Mesendoderm (in vitro differentiated cells): ENCODE data around the gene FAAP20.

Experiments
- DNase-seq: peaks from one replicate; pipeline ENCODE4 v3.0.0; 2013
- H2AK5ac ChIP-seq: 2 replicates; pipeline ENCODE4 v1.6.1; 2013; ENCODE audit warnings: low read length, inconsistent platforms
- H2BK120ac ChIP-seq: 2 replicates; pipeline ENCODE4 v1.6.1; 2013; ENCODE audit warnings: low read depth, mild to moderate bottlenecking, low read length, moderate library complexity, mixed read lengths
- H2BK15ac ChIP-seq: replicated peaks from 2 replicates; pipeline ENCODE4 v1.6.1; 2013; ENCODE audit warnings: low read depth, mild to moderate bottlenecking, moderate library complexity
- H2BK5ac ChIP-seq: 2 replicates; pipeline ENCODE4 v1.6.1; 2013; ENCODE audit warnings: low read length, inconsistent platforms
- H3K18ac ChIP-seq: 2 replicates; pipeline ENCODE4 v1.6.1; 2013; ENCODE audit warnings: mild to moderate bottlenecking, low read length, mixed read lengths
- H3K23ac ChIP-seq: one replicate; pipeline ENCODE4 v1.6.1; 2013; ENCODE audit warnings: low read length
- H3K27ac ChIP-seq: 2 replicates; pipeline ENCODE4 v1.5.1; 2013; ENCODE audit warnings: low read depth, mild to moderate bottlenecking, inconsistent platforms, low read length, moderate library complexity
- H3K27me3 ChIP-seq: 2 replicates; pipeline ENCODE4 v1.6.1; 2013; ENCODE audit warnings: low read length, control low read depth, mild to moderate bottlenecking, inconsistent platforms; ENCODE audit not compliant: insufficient read depth, poor library complexity
- H3K36me3 ChIP-seq: 2 replicates; pipeline ENCODE4 v1.6.1; 2013; ENCODE audit warnings: low read length, inconsistent platforms; ENCODE audit not compliant: control insufficient read depth, insufficient read depth
- H3K4ac ChIP-seq: one replicate; pipeline ENCODE4 v1.6.1; 2013; ENCODE audit warnings: low read depth, mild to moderate bottlenecking, low read length, moderate library complexity
- H3K4me1 ChIP-seq: 2 replicates; pipeline ENCODE4 v1.6.1; 2013; ENCODE audit warnings: low read depth, low read length, inconsistent platforms; ENCODE audit not compliant: control insufficient read depth
- H3K4me2 ChIP-seq: 2 replicates; pipeline ENCODE4 v1.6.1; 2013; ENCODE audit warnings: low read length
- H3K4me3 ChIP-seq: 2 replicates; pipeline ENCODE4 v1.5.1; 2013; ENCODE audit warnings: mild to moderate bottlenecking, low read length
- H3K56ac ChIP-seq: one replicate; pipeline ENCODE4 v1.6.1; 2013; ENCODE audit warnings: low read length
- H3K79me1 ChIP-seq: 2 replicates; pipeline ENCODE4 v1.6.1; 2013; ENCODE audit warnings: low read length, inconsistent platforms
- H3K79me2 ChIP-seq: 2 replicates; pipeline ENCODE4 v1.6.1; 2013; ENCODE audit warnings: mild to moderate bottlenecking, low read length; ENCODE audit not compliant: control insufficient read depth, insufficient read depth
- H3K9ac ChIP-seq: 2 replicates; pipeline ENCODE4 v1.6.1; 2013; ENCODE audit warnings: low read length, inconsistent platforms
- H4K5ac ChIP-seq: one replicate; pipeline ENCODE4 v1.6.1; 2013; ENCODE audit warnings: low read length
- H4K8ac ChIP-seq: one replicate; pipeline ENCODE4 v1.6.1; 2013; ENCODE audit warnings: low read depth, mild to moderate bottlenecking, control low read depth, low read length, moderate library complexity
- WGBS: extraction: QIAGEN DNeasy Blood & Tissue Kit; methylation state at CpG from one replicate; pipeline ENCODE4 v1.1.7; 2013; ENCODE audit warnings: low lambda C conversion rate, missing lambda C conversion rate; ENCODE audit not compliant: insufficient coverage; ENCODE audit errors: extremely low coverage; 5-methylcytosine and 5-hydroxymethylcytosine counted together

Gene FAAP20

GRCh38 chr1:2176615-2177014 is 18.0 kb downstream of the FAAP20 start:
- H2BK15ac ChIP-seq = no peak overlapping the region
- H3K4me3 ChIP-seq = no peak overlapping the region
- H2BK5ac ChIP-seq = no peak overlapping the region
- H4K8ac ChIP-seq = no peak overlapping the region
- H3K9ac ChIP-seq = no peak overlapping the region
- no CpG with 5 or more reads among the region's 10 CpGs for WGBS
- no peak overlapping the region for H2AK5ac ChIP-seq
- DNase-seq = no peak
- H3K4me2 ChIP-seq = no peak overlapping the region
- no peaks in the 10 kb centered on the region for H3K27me3 ChIP-seq
- peaks cover 5% of the 10 kb centered on the region for H3K36me3 ChIP-seq
- H2BK120ac ChIP-seq = no peak overlapping the region
- no peak overlapping the region for H3K23ac ChIP-seq
- no peak overlapping the region for H3K4ac ChIP-seq
- H4K5ac ChIP-seq = no peak overlapping the region
- H3K4me1 ChIP-seq = no peaks in the 10 kb centered on the region
- no peak overlapping the region for H3K56ac ChIP-seq
- H3K79me2 ChIP-seq = no peaks in the 10 kb centered on the region
- H3K27ac ChIP-seq = no peak overlapping the region
- H3K18ac ChIP-seq = no peak overlapping the region
- H3K79me1 ChIP-seq = no peaks in the 10 kb centered on the region

- no peak overlapping the region for H2AK5ac ChIP-seq
- WGBS = no CpG with 5 or more reads among the region's 42 CpGs
These were observed 18.7 kb downstream of the FAAP20 start for GRCh38 chr1:2175681-2176454.

GRCh38 chr1:2175055-2175414 is 19.5 kb downstream of the FAAP20 start:
- Histone ChIP-seq H3K27ac (no peak overlapping the region), H3K4me2 (no peak overlapping the region), H3K79me1 (no peaks in the 10 kb centered on the region), H3K4ac (no peak overlapping the region), H3K79me2 (no peaks in the 10 kb centered on the region), H2BK5ac (no peak overlapping the region), H3K4me3 (no peak overlapping the region), H3K4me1 (no peaks in the 10 kb centered on the region), H4K8ac (no peak overlapping the region), H2AK5ac (no peak overlapping the region), H3K27me3 (no peaks in the 10 kb centered on the region), H3K23ac (no peak overlapping the region), H3K9ac (no peak overlapping the region), H3K56ac (no peak overlapping the region), H3K18ac (no peak overlapping the region), H2BK15ac (no peak overlapping the region), H2BK120ac (no peak overlapping the region), H4K5ac (no peak overlapping the region), H3K36me3 (peaks cover 2% of the 10 kb centered on the region)
- WGBS = no CpG with 5 or more reads among the region's 9 CpGs
- DNase-seq = no peak

More at GRCh38 chr1:2175681-2176454, 18.7 kb downstream of the FAAP20 start:
- H3K4me2 ChIP-seq = no peak overlapping the region
- H3K4ac ChIP-seq = no peak overlapping the region
- H3K27me3 ChIP-seq = no peaks in the 10 kb centered on the region
- H3K4me1 ChIP-seq = no peaks in the 10 kb centered on the region
- no peak for DNase-seq
- no peak overlapping the region for H2BK15ac ChIP-seq
- H3K56ac ChIP-seq = no peak overlapping the region
- H3K18ac ChIP-seq = no peak overlapping the region
- H4K5ac ChIP-seq = no peak overlapping the region
- H2BK120ac ChIP-seq = no peak overlapping the region
- H3K27ac ChIP-seq = no peak overlapping the region
- H2BK5ac ChIP-seq = no peak overlapping the region
- H3K79me1 ChIP-seq = no peaks in the 10 kb centered on the region
- H3K9ac ChIP-seq = no peak overlapping the region
- H4K8ac ChIP-seq = no peak overlapping the region
- H3K36me3 ChIP-seq = peaks cover 5% of the 10 kb centered on the region
- H3K23ac ChIP-seq = no peak overlapping the region
- H3K79me2 ChIP-seq = no peaks in the 10 kb centered on the region
- H3K4me3 ChIP-seq = no peak overlapping the region

GRCh38 chr1:2174348-2175054 is 20.1 kb downstream of the FAAP20 start:
- no CpG with 5 or more reads among the region's 31 CpGs for WGBS
- DNase-seq = peak; percentile 85
- no peak overlapping the region for H3K4me3 ChIP-seq
- no peak overlapping the region for H2BK120ac ChIP-seq
- H2BK15ac ChIP-seq = no peak overlapping the region
- no peak overlapping the region for H3K4ac ChIP-seq
- H2AK5ac ChIP-seq = no peak overlapping the region
- H3K79me2 ChIP-seq = no peaks in the 10 kb centered on the region
- H3K27me3 ChIP-seq = no peaks in the 10 kb centered on the region
- no peak overlapping the region for H2BK5ac ChIP-seq
- no peaks in the 10 kb centered on the region for H3K79me1 ChIP-seq
- H3K27ac ChIP-seq = no peak overlapping the region
- no peaks in the 10 kb centered on the region for H3K4me1 ChIP-seq
- peaks cover 2% of the 10 kb centered on the region for H3K36me3 ChIP-seq
- no peak overlapping the region for H4K8ac ChIP-seq
- no peak overlapping the region for H3K23ac ChIP-seq
- peak overlapping the region; percentile 11 for H3K56ac ChIP-seq
- H4K5ac ChIP-seq = no peak overlapping the region
- no peak overlapping the region for H3K9ac ChIP-seq
- no peak overlapping the region for H3K18ac ChIP-seq
- no peak overlapping the region for H3K4me2 ChIP-seq

GRCh38 chr1:2173546-2174347 is 20.8 kb downstream of the FAAP20 start:
- Histone ChIP-seq H3K4me3 (no peak overlapping the region), H3K56ac (no peak overlapping the region), H3K18ac (no peak overlapping the region), H3K23ac (no peak overlapping the region), H2BK5ac (no peak overlapping the region), H3K4me2 (no peak overlapping the region), H3K4me1 (no peaks in the 10 kb centered on the region), H4K8ac (no peak overlapping the region), H4K5ac (no peak overlapping the region), H3K27ac (no peak overlapping the region), H3K79me1 (no peaks in the 10 kb centered on the region), H3K4ac (no peak overlapping the region), H2BK120ac (no peak overlapping the region), H2BK15ac (no peak overlapping the region), H3K79me2 (no peaks in the 10 kb centered on the region), H3K9ac (no peak overlapping the region), H2AK5ac (no peak overlapping the region), H3K27me3 (no peaks in the 10 kb centered on the region), H3K36me3 (peaks cover 2% of the 10 kb centered on the region)
- no CpG with 5 or more reads among the region's 37 CpGs for WGBS
- no peak for DNase-seq
